HG02588 (cell line): ENCODE results near the gene ATAD5.
"Not testable (repeated sequence)": the region's sequence is repeated elsewhere in the genome, so short reads cannot be mapped to it uniquely, and the experiment has no call there.

ENCODE experiments used
- ATAC-seq: cut with Tn5 transposase; IDR thresholded peaks from one replicate; pipeline ENCODE4 v1.9.1; 2021; ENCODE audit warnings: mild to moderate bottlenecking, moderate library complexity; ENCODE audit not compliant: unreplicated experiment

The ATAD5 gene

DNA sequence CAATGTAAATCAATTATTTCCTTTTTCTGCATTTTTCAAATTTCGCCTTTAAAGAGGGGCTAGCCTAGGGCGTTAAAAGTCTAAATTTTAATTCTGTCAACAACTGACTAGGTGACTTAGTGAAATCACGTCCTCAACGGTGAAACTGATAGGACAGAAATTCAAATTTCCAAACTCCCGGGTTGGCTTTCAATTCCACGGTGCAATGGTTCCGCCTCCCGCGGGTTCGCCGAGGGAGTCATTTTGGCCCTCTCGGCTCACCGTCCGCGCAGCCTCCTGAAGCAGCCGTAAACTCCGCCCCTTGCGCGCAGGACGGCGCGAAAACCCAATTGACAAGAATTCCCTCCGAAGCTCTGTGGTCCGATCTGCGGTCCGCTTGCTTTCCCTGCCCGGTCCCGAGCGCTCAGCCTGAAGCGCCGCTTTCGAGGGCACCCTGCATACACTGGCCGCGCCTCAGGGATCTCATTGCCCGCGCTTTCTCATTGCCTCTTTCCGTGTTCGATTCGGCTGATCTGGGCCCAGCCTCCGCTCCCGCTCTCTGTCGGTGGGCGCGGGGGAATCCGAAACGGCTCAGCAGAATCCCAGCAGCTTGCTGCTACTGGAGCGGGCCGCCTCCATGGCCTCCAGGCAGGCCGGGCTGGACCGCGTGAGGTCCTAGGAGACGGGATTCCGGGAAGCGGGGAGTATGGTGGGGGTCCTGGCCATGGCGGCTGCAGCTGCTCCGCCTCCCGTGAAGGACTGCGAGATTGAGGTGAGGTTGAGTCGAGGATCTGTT, at the start of gene ATAD5:
TSS of gene ATAD5 (plus strand) at position 304 of the 775 bp plus-strand sequence. CDS start at position 686, 382 bp downstream.
- ATAC-seq, result peak; percentile 74

DNA sequence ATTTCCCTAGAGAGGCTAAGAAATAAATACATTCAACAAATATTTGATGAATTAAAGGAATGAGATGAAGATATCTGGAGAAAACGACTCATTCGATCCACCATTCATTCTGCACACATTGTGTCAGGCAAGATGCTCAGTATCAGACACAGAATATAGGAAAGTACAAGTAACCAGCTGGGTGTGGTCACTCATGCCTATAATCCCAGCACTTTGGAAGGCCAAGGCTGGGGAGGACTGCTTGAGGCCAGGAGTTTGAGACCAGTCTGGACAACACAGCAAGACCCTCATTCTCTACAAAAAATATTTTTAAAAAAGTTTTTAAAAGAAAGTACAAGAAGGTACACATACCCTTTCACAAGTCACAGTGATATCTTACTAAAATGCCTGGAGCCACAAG, 49.6 kb upstream of the ATAD5 start:
- no peak for ATAC-seq

DNA sequence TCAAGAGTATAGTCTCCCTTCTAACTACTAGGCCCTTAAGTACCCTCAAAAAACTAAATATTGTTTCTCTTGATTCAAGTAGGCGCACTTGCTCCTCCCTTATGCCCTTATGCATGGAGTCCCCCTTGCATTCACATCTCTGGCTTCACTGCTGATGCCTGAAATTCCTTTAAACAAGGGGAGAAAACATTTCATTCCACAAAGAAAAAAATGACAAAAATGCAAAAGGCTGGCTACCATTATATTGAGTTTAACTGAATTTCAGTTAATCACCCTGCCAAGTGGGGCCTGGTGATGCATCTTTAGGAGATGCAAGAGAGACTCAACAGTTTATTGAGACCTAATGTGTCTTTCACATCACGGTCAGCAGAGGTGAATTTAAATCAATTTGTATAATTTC, 42.8 kb upstream of the ATAD5 start:
- no peak for ATAC-seq

GRCh38 chr17:30790279-30790678, 41.5 kb upstream of the ATAD5 start:
- no peak for ATAC-seq

DNA sequence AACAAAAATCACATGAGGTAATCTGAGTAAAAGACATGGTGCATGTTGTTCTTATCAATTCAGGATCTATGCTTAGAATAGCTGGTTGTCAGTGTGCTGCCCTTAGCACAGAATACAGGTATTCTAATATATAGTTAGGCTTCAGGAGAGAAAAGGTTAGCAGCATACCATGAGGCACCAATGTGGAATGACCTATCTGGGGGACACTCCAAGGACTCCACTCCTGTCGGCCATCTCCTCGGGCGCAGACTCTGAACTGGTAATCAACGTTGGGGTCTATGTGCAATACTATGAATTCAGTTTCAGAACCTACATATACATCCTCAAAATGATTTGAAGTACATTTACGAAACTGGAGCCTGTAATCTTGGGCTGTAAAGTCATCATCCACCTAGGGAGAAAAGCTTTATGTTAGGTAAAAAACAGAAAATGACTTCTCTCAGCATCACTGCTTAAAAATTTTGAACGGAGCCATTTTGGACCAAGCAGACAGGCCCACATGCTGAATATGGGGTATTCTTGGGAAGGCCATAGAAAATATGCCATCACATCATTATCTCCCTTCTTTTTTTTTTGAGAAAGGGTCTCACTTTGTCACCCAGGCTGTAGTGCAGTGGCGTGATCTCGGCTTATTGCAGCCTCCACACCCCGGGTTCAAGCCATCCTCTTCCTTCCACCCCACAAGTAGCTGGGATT, 38.3 kb upstream of the ATAD5 start:
- no peak for ATAC-seq

DNA sequence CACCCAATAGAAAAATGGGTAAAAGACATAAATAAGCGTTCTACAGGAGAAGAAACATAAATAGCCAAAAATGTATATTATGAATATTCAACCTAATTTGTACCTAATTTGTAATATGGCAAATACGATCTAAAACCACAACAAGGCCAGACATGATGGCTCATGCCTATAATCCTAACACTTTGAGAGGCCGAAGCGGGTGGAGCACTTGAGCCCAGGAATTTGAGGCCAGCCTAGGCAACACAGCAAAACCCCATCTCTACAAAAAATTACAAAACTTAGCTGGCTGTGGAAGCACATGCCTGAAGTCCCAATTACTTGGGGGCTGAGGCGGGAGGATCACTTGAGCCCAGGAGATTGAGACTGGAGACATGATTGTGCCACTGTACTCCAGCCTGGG, 37.4 kb upstream of the ATAD5 start:
- ATAC-seq, result no peak

DNA sequence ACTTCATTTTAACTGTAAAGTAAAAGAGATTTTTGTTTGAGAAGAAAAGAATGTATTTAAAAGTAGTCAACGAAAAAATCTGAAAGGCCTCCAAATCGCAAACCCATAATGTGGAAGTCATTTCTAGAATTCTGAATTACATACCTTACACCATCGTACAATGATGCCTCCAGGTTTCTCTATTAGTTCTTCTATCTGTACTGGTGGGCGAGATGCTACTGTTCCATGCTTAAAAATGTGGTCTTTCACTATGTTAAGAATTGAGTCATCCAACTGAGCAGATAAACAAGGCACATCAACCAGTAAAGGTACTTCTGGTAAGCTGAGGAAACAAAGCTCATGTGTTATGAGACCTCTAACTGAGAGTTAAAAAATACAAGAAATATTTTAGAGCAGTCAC, 35.8 kb upstream of the ATAD5 start:
- no peak for ATAC-seq

DNA sequence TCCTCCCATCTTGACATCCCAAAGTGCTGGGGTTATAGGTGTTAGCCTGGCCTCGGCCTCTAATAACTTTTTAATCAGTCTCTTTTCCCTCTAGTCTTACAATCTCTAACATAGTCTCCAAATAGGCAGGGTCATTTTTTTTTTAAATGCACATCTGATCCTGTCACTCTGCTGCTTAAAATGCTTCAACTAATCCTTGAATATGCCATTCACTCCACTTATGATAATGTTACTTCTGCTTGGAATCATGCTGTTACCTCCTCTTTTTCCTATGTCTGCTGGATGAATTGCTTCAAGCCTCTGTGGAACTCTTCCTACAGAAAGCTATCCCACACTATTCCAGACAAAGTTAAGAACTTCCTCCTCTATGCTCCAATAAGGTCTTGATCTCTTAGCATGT, 30.1 kb upstream of the ATAD5 start:
- ATAC-seq, result no peak

DNA sequence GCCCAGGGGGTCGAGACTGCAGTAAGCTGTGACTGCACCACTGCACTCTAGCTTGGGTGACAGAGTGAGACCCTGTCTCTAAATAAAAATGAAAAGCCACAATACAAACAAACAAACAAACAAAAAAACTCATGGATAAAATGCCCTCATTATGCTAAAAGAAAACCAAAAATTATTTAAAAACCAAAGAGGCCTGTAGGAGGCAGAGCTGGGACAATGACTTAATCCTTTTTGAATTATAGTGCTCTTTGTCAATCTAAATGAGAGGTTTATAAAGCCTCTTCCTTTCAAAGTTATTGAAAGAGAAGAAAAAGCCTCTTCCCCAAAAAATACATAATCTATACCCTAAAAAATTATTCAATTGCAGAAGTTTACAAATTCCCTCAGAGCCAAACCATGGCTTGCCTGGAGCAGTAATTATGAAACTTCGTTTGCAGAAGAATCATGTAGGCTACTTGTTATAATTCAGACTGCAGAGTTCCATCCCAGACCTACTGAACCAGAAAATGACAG, 25.8 kb upstream of the ATAD5 start:
- ATAC-seq, result no peak

DNA sequence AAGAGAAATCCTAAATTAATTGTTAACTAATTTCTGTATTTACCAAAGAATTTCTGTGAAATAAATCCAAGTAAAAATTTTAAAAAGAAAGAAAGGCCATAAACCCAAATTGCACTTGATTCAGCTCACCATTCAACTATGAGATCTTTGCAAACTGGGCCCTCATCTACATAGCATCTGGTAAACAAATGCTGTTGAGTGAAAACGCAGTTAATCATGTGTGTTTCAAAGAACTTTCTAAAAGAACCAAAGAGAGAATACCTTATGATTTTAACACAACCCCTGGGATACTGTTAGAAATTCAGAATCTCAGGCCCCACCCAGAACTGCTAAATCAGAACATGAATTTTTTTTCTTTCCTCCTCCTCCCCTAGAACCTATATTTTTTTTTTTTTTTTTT, 23.9 kb upstream of the ATAD5 start:
- ATAC-seq, result no peak

GRCh38 chr17:30808785-30809286, 22.9 kb upstream of the ATAD5 start:
- peak; percentile 84 for ATAC-seq

DNA sequence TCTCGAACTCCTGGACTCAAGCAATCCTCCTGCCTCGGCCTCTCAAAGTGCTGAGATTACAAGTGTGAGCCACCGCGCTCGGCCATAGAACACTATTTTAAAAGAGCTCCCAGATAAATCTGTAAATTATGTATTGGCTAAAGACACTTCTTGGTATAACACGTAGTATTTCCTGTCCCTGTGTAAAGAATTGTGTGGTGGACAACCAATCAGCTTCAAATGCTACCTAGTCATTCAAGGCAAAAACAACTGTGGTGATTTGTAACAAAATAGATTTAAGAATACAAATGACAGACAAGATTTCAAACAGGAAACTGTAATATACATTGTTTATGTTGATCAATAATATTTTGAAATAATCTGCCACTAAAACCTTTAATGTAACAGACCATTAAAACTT, 21.9 kb upstream of the ATAD5 start:
- ATAC-seq, result no peak

- ATAC-seq, result no peak
Measured at GRCh38 chr17:30812218-30813177, 19.3 kb upstream of the ATAD5 start.

DNA sequence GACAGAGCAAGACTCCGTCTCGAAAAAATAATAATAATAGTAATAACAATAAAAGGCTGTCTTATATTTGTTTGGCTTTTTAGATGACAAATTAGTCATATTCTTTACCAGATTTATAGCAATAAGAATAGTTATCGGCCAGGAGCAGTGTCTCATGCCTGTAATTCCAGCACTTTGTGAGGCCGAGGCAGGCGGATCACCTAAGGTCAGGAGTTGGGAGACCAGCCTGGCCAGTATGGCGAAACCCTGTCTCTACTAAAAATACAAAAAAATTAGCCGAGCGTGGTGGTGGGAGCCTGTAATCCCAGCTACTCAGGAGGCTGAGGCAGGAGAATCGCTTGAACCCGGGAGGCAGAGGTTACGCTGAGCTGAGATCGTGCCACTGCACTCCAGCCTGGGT, 17.5 kb upstream of the ATAD5 start:
- ATAC-seq, result not testable (repeated sequence)

DNA sequence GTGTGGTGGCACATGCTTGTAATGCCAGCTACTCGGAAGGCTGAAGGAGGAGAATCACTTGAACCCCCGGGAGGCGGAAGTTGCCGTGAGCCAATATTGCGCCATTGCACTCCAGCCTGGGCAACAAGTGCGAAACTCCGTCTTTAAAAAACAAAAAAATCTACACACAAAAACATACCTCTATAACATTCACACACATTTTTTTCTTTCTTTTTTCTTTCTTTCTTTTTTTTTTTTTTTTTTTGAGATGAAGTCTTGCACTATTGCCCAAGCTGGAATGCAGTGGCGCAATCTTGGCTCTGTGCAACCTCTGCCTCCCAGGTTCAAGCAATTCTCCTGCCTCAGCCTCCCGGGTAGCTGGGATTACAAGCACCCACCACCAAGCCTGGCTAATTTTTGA, 16.9 kb upstream of the ATAD5 start:
- not testable (repeated sequence) for ATAC-seq

DNA sequence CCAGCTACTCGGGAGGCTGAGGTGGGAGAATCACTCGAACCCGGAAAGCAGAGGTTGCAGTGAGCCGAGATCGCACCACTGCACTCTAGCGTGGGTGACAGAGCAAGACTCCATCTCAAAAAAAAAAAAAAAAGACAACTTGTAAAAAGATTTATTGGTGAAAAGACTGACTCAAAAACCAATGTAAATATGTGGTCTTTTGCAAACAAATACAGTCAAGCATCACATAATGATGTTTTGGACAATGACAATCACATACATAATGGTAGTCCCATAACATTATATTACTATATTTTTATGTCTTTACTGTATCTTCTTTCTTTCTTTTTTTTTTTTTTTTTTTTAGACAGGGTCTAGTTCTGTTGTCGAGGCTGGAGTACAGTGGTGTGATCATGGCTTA, 15.6 kb upstream of the ATAD5 start:
- ATAC-seq, result no peak

GRCh38 chr17:30819971-30820705, 11.6 kb upstream of the ATAD5 start:
- ATAC-seq, result no peak

GRCh38 chr17:30821871-30822723, 9.7 kb upstream of the ATAD5 start:
- ATAC-seq, result no peak

- not testable (repeated sequence) for ATAC-seq
Measured at GRCh38 chr17:30822919-30823318, 8.8 kb upstream of the ATAD5 start.
